Muscle of back (tissue), 11 donors: ENCODE data around the gene POU2F1. TPM values are rescaled to one million over a fixed set of nuclear protein-coding genes. Genes with fewer than 3 reads are reported as not detected.

Experiments used
- DNase-seq, 3 donors: peaks; one replicate each; pipeline versions ENCODE4 v3.0.0 to v3.0.0-alpha.2; 2013
- polyA plus RNA-seq, 10 donors: library from polyadenylated mRNA; unstranded; fragments of 120-200 nt; gene quantifications; one replicate each; pipeline ENCODE4 v1.2.1, GENCODE V29; 2013; ENCODE audit not compliant: insufficient read length in 10 of 10

POU2F1 gene
- polyA plus RNA-seq, 10 donors = 4.4 to 9.4 (median 6.4) TPM

GRCh38 chr1:167270349-167271092, 49.8 kb downstream of the POU2F1 start:
- peak in 1 of 3 donors; percentile 15 for DNase-seq

- no peak for DNase-seq
Measured at GRCh38 chr1:167272369-167272957, 51.8 kb downstream of the POU2F1 start.

- DNase-seq = peak in 1 of 3 donors; percentile 8
Measured at GRCh38 chr1:167273027-167273800, 52.5 kb downstream of the POU2F1 start.

- no peak for DNase-seq
Measured at GRCh38 chr1:167274061-167274460, 53.4 kb downstream of the POU2F1 start.

GRCh38 chr1:167276969-167277368, 56.3 kb downstream of the POU2F1 start:
- no peak for DNase-seq

GRCh38 chr1:167278497-167278896, 57.8 kb downstream of the POU2F1 start:
- DNase-seq = no peak

GRCh38 chr1:167280912-167281311, 60.2 kb downstream of the POU2F1 start:
- no peak for DNase-seq

GRCh38 chr1:167288390-167289074, 67.8 kb downstream of the POU2F1 start:
- DNase-seq = no peak

- no peak for DNase-seq
Measured at GRCh38 chr1:167289075-167289442, 68.4 kb downstream of the POU2F1 start.

GRCh38 chr1:167289966-167290365, 69.3 kb downstream of the POU2F1 start:
- no peak for DNase-seq

GRCh38 chr1:167291539-167292185, 71.0 kb downstream of the POU2F1 start:
- DNase-seq = no peak

GRCh38 chr1:167292216-167292615, 71.5 kb downstream of the POU2F1 start:
- no peak for DNase-seq

GRCh38 chr1:167293057-167293456, 72.4 kb downstream of the POU2F1 start:
- DNase-seq = no peak

- no peak for DNase-seq
Measured at GRCh38 chr1:167294528-167294927, 73.8 kb downstream of the POU2F1 start.

GRCh38 chr1:167297222-167298214, 76.8 kb downstream of the POU2F1 start:
- DNase-seq = peak in 2 of 3 donors; percentile 7 to 12

- DNase-seq = no peak
Measured at GRCh38 chr1:167298325-167298724, 77.6 kb downstream of the POU2F1 start.

GRCh38 chr1:167301355-167301754, 80.7 kb downstream of the POU2F1 start:
- DNase-seq = no peak

GRCh38 chr1:167304165-167304564, 83.5 kb downstream of the POU2F1 start:
- no peak for DNase-seq

GRCh38 chr1:167305059-167305705, 84.5 kb downstream of the POU2F1 start:
- no peak for DNase-seq
